HG02763 (cell line): ENCODE data around the gene LRRC61.
"Not testable (repeated sequence)": the region's sequence is repeated elsewhere in the genome, so short reads cannot be mapped to it uniquely, and the experiment has no call there.

Source experiments
- ATAC-seq: cut with Tn5 transposase; IDR thresholded peaks from one replicate; pipeline ENCODE4 v1.9.1; 2021; ENCODE audit warnings: mild to moderate bottlenecking, moderate library complexity; ENCODE audit not compliant: unreplicated experiment

The LRRC61 gene

DNA sequence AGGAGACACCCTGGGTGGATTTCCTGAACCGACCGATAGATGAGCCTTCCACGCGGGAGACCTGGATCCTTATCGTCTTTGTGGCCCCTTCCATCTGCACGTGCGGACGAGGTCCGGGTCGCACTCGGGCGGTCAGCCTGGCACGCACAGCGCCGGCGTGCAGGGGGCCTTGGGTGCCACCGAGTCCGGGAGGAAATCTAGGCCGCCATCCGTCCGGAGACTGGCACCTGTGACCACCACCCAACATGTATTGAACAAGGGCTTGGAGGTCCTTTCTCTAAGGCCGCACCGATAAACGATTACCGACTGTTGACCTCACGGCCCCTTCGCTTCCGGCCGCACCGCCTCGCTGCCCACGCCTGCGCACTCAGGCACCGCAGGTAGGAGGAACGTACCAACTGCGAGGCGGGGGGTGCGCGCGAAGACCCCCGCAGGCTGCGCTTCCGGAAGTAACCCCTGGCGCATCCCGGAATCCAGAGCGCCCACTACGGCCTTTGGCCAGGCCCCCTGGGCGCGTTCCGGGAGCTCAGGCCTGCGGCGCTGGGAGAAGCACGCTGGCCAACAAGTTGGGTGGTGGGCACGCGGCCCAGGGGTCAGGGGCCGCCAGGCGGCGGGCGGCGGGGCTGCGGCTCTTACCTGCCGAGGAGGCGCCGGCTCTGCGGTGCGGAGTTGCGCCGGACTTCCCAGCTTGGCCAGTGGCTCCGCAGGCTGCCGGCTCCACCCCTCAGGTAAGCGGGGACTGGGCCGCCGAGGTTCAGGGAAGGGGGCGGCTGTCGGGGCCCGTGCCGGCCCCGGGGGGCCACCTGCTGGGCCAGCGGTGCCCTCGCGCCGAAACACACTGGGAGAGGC, at the start of gene LRRC61, which contains the start of gene ACTR3C:
Gene LRRC61, plus strand, starts transcription at position 523 of the 849 bp plus-strand sequence. CDS start 13,507 bp downstream, outside the sequence.
Gene ACTR3C, minus strand, starts transcription at position 713 of the 849 bp plus-strand sequence. CDS start 28,249 bp downstream, outside the sequence.
- ATAC-seq = peak; percentile 64

DNA sequence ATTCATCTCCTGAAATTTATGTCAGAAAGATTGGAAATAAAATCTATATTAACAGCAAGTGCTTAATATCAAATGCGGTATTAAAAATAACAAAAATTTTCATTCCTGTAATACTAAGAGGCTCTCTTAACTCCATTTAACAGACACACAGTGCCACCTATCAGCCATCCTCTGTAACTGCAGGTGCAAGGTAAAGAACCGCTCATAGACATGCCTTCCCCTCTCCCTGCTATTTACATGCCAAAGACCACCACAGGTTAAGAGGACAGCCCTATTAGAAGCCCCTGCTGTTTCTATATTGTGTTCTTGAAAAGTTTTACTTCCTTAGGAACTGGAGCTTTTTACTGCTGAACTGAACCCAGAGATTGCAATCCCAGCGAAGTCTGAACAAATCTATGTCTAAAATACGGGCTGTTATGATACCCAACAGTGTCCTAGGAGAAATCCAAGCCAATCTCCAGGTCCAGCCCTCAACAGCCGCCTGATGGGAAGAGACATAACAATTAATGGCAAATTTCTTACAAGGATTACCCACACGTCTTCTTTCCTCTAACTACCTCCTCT, 46.9 kb upstream of the LRRC61 start:
- ATAC-seq = not testable (repeated sequence)

DNA sequence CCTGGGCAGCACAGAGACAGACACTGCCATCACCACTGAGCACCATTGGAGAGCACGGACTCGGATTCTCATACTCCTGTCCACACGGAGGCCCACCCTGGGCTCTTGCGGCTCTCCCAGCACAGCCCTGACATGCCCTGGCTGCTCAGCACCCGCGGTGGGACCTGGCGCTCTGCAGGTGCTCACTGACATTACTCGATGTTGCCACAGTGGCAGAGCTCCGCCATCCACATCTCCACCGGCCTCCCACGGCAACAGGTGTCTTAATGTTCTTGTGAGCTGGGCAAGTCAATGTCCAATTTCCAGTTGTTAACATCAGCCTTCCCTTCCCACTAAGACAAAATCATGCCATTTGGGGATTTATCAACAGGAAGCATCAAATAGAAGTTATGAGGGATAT, 44.8 kb upstream of the LRRC61 start:
- ATAC-seq = not testable (repeated sequence)

- ATAC-seq = not testable (repeated sequence)
Measured at GRCh38 chr7:150281681-150282403, 41.3 kb upstream of the LRRC61 start.

- not testable (repeated sequence) for ATAC-seq
Measured at GRCh38 chr7:150283111-150283510, 40.0 kb upstream of the LRRC61 start.

GRCh38 chr7:150283608-150284007, 39.5 kb upstream of the LRRC61 start:
- not testable (repeated sequence) for ATAC-seq

- not testable (repeated sequence) for ATAC-seq
Measured at GRCh38 chr7:150285849-150286754, 37.1 kb upstream of the LRRC61 start.

DNA sequence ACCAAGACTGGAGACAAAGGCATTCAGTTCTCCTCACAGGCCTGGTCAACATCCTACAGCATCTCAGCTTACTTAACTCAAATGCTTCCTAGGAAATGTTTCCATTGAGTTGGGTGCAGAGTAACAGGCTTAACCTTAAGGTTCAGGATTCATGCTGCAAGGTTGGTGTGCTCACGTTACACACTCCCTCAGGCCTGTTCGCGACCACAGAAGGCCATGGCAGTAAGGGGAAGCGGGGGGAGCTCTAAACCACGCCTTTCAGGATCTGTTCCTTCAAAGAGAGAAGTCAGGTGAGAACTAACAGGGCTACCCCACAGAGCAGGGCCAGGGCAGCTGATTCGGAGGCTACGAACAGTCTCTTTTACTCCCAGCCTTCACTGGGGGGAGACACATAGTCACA, 35.3 kb upstream of the LRRC61 start:
- ATAC-seq = not testable (repeated sequence)

GRCh38 chr7:150288816-150289215, 34.3 kb upstream of the LRRC61 start:
- ATAC-seq = not testable (repeated sequence)

DNA sequence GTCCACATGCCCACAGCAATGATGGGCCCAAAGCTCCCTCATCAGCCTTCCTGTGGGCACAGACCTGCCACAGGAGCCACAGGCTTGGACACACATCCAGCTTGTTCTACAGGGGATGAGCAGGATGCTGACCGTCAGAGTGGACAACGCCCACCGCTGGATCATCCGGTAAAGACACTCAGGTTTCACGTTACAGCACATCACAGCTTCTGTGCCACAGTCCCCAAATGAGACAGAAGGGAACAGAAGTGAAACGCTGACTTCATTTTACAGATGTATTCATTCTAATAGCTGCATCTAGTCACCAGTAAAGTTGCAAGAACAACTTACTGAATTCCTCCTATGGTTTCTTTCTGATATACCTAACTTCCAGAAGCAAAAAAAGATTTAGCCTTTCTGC, 32.8 kb upstream of the LRRC61 start:
- not testable (repeated sequence) for ATAC-seq

DNA sequence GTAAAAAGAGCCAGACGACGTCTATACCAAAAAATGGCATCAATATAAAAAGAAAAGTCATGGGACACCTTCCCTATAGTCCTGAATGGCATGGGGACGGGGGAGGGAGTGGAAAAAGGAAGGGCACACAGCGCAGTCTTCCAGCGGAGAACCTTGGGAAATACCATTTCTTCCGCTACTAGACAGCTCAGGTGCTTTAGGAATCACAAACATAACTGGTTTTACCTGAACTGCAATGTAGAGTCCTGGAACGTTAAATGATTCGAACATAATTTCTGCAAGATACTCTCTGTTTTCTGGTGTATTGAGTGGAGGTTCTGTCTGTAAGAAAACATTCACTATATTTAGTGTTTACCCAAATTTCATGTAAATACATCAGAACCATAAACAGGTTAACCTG, 28.1 kb upstream of the LRRC61 start:
- ATAC-seq = not testable (repeated sequence)

GRCh38 chr7:150295614-150296013, 27.5 kb upstream of the LRRC61 start:
- ATAC-seq = not testable (repeated sequence)

GRCh38 chr7:150296802-150297201, 26.4 kb upstream of the LRRC61 start:
- not testable (repeated sequence) for ATAC-seq

GRCh38 chr7:150297978-150298377, 25.2 kb upstream of the LRRC61 start:
- ATAC-seq = not testable (repeated sequence)

- ATAC-seq = not testable (repeated sequence)
Measured at GRCh38 chr7:150302908-150303310, 20.2 kb upstream of the LRRC61 start.

DNA sequence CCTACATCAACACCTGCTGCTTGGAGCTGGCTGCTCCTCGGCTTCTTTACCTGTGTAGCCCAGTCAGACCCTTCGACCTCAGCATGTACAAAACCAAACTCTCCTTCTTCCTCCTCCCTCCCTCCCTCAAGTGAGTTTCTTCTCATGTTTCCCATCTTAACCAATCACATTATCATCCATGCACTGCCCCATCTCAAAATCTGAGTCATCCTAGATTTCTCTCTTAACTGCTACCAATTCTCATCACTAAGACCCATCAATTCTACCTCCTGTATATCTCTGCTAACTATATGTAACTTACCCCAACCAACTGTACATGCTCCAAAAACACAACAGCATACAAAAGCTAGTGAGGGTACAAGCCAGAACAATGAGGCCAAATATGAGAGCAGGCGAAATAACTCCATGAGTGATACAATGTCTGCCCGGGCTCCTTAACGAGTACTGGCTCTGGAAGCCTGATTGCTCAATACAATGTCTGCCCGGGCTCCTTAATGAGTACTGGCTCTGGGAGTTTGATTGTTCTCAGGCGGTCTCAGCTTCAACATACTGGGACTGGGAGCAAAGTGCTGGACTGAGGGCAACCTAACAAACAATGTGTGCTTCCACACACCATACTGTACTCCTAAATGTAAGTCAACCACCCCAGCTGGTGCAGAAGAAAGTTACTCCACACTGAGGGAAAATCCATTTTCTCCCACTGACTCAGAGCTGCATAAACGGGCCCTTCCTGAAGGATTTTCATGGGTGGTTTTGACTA, 18.5 kb upstream of the LRRC61 start:
- ATAC-seq = not testable (repeated sequence)

DNA sequence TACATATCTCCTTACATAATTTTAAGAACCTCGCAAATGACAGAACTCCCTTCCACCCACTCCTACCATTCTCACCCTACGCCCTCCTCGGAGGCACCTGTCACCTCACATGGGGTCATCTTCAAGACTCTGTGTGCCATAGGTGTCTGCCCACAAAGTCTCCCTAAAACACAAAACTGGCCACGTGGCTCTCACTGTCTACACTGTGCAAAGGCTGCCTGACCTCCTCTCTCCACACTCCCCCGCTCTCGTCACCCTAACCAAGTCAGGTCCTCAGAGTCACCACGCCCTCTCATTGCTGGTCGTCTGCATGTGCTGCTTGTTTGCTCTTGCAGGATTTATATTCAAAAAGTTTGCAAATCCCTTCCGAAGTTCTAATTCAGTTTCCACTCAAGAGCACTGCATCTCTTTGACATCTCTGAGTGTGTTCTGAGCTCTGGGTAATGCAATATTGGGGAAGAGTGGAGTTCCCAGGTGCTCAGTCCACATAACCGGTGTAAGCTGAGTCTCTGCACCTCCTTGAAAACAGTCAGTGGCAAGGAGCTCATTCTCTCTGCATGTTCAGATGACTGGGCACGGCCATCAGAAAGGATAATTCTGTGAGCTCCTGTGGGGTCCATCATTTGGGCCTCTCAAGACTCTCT, 17.8 kb upstream of the LRRC61 start:
- not testable (repeated sequence) for ATAC-seq

DNA sequence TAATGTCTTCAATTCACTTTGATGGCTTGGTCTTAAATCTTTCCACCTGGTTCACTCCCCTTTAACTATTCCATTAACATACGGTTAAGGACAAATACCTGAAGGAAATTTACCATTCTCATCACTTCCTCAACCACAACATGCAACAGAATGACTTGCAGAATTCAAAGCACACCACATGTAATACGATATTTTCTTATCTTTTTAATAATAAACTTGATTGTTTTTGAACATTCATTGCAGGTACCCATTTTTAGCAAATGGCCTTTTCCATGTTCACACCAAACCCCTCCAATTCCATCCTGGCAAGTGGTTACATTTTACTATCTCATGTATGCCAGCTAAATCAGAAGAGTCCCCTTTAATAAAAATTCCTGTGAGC, 17.3 kb upstream of the LRRC61 start:
- not testable (repeated sequence) for ATAC-seq

DNA sequence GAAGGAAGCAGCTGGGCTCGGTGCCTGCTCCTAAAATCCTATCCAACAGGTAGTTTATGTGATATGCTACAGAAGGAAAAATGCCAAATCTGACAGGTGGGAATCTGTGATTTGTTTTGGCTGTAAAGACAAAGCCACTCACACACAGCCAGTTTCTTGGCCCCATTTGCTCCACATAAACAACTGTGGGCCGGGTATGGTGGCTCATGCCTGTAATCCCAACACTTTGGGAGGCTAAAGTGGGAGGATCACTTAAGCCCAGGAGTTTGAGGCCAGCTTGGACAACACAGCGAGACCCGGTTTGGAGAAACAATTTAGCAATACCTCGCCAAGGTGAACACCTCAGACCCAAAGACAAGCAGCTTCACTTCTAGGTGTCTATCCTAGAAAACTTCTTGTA, 16.8 kb upstream of the LRRC61 start:
- ATAC-seq = not testable (repeated sequence)
